Activated naive CD4-positive, alpha-beta T cell treated with anti-CD3 and anti-CD28 coated beads for 36 hours (primary cell): Measurements from ENCODE around the gene ASPHD1. TPM values are rescaled to one million over a fixed set of nuclear protein-coding genes. Genes with fewer than 3 reads are reported as not detected.

Source experiments
- CTCF ChIA-PET: fragments of 350-600 bp; sonication (Branson Sonifier 250); formaldehyde crosslinking; loops from one replicate; lab custom pipeline; 2021; ENCODE audit warnings: antibody characterized with exemption; lab: Charles Lee
- DNase-seq: peaks from one replicate; pipeline ENCODE4 v3.0.0-alpha.2; 2020
- H3K27ac Mint-ChIP-seq: one replicate; pipeline ENCODE4 v1.8.0; 2021; ENCODE audit warnings: mild to moderate bottlenecking, mixed read lengths
- H3K27me3 Mint-ChIP-seq: one replicate; pipeline ENCODE4 v1.8.0; 2021; ENCODE audit warnings: low read depth, mixed read lengths
- H3K36me3 Mint-ChIP-seq: one replicate; pipeline ENCODE4 v1.8.0; 2021; ENCODE audit warnings: low read depth, mixed read lengths
- H3K4me1 Mint-ChIP-seq: one replicate; pipeline ENCODE4 v1.8.0; 2021; ENCODE audit warnings: low read depth, mixed read lengths
- H3K4me3 Mint-ChIP-seq: one replicate; pipeline ENCODE4 v1.8.0; 2021; ENCODE audit warnings: mild to moderate bottlenecking, moderate library complexity, mixed read lengths
- H3K9me3 Mint-ChIP-seq: one replicate; pipeline ENCODE4 v1.8.0; 2021; ENCODE audit warnings: mixed read lengths
- intact Hi-C: fragments of 100-400 bp; cut with micrococcal nuclease; formaldehyde crosslinking; loops from one replicate; pipeline ENCODE4 v1.15.1; 2023
- total RNA-seq, 2 experiments: library from RNA; stranded (reverse); gene quantifications; one replicate each; pipeline ENCODE4 v1.2.3, GENCODE V29; 2021

The ASPHD1 gene, protein sequence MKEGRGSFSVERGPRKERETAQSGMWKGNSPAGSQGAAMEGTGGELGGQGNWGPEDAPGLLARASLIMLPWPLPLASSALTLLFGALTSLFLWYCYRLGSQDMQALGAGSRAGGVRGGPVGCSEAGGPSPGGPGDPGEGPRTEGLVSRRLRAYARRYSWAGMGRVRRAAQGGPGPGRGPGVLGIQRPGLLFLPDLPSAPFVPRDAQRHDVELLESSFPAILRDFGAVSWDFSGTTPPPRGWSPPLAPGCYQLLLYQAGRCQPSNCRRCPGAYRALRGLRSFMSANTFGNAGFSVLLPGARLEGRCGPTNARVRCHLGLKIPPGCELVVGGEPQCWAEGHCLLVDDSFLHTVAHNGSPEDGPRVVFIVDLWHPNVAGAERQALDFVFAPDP
- total RNA-seq, result 1 to 10 TPM; 1.3 to 1.7 TPM

DNA sequence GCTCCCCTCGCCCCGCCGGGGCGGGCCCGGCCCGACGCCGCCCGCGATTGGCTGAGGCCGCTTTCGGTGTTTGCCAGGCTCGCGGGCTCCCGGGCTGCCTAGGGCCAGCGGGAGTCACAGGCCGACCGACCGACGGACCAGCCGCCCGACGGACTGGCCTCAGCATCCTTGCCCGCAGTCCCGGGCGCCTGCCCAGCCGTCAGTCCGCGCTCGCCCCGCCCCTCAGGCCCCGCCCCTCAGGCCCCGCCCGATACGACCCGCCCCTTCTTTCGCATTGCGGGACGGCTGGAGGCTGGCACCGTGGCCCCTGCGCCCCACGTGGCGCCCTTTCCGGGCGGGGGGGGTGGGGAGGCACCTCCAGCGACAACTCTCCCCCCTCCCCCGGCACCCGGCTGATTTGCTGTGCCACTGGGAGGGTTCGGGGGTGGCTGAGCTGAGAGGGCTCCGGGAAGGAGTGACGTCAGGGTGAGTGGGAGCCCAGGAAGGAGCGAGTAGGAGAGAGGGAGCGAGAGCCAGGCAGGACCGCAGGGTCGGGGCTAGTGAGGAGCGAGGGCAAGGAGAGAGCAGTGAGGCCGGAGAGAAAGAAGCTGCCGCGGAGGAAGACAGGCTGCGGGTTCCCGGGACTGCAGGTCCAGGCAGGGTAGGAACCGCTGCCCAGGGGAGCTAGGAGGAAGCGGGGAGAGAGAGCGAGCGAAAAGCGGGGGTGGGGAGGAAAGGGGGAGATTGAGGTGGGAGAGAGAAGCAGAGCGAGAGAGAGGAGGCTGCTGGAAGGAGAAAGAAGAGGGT lies at the start of gene ASPHD1:
Gene ASPHD1, plus strand, starts transcription at position 387 of the 786 bp plus-strand sequence. CDS start 484 bp downstream, outside the sequence.
- Mint-ChIP-seq H3K9me3 (no peaks in the 10 kb centered on the region), H3K27ac (no peak within 1 kb of the TSS), H3K27me3 (peaks cover 22% of the 10 kb centered on the region), H3K4me3 (peak within 1 kb of the TSS; percentile 75), H3K4me1 (peaks cover 13% of the 10 kb centered on the region), H3K36me3 (no peaks in the 10 kb centered on the region)
- intact Hi-C loops, result loop anchor here (1.0 kb wide), 2 partner anchors 26 to 37 kb away; partner anchors contain the start of genes CDIPT and KCTD13
- CTCF ChIA-PET, result interaction anchor here (0.6 to 1.3 kb wide), 2 partner anchors 85 to 92 kb away, joined by 3 read pairs; no protein-coding TSS in a partner anchor
- DNase-seq, result peak; percentile 62

DNA sequence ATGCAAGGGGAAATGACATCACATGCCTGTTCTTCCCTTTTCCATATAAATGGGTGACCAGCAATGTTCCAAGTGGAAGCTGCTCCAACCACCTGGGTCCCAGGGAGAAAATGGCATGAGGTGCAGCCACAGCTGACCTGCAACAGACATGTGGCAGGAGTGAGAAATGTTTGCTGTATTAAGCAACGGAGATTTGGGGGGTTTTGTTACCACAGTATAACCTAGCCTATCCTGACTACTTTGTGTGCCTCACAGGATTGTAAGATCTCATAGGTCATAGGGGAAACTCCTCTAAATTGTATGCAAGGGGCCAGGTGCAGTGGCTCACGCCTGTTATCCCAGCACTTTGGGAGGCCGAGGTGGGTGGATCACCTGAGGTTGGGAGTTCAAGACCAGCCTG lies 49.3 kb upstream of the ASPHD1 start:
- CTCF ChIA-PET, result no interaction called here
- H3K27ac Mint-ChIP-seq, result peak overlapping the region; percentile 37
- intact Hi-C loops, result no loop called here
- no peaks in the 10 kb centered on the region for H3K9me3 Mint-ChIP-seq
- H3K4me1 Mint-ChIP-seq, result peaks cover 5% of the 10 kb centered on the region
- no peak for DNase-seq
- H3K27me3 Mint-ChIP-seq, result no peaks in the 10 kb centered on the region
- peaks cover 3% of the 10 kb centered on the region for H3K36me3 Mint-ChIP-seq
- no peak overlapping the region for H3K4me3 Mint-ChIP-seq

DNA sequence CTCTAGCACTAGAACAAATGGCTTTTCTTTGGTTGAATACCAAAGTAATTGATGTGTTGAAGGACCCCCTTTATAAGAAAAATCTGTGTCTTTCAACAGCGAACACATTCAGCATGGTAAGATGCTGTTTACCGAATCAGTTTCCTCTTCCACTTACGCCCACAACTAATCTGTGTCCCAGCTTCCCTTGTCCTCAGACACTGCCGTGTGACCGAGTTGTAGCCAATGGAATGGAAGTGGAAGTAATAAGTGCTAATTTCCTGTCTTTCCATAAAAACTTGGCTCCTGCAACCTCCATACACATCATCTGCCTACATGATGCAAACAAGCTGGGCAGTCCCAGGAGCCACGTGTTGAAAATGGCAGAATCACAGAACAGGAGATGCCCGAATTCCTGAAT lies 47.6 kb upstream of the ASPHD1 start:
- Mint-ChIP-seq H3K27ac (no peak overlapping the region), H3K4me1 (peaks cover 5% of the 10 kb centered on the region), H3K4me3 (no peak overlapping the region), H3K9me3 (no peaks in the 10 kb centered on the region), H3K36me3 (no peaks in the 10 kb centered on the region), H3K27me3 (no peaks in the 10 kb centered on the region)
- intact Hi-C loops, result no loop called here
- DNase-seq, result no peak
- CTCF ChIA-PET, result interaction anchor here (0.5 kb wide), 1 partner anchor 108 kb away, joined by 3 read pairs; no protein-coding TSS in a partner anchor

DNA sequence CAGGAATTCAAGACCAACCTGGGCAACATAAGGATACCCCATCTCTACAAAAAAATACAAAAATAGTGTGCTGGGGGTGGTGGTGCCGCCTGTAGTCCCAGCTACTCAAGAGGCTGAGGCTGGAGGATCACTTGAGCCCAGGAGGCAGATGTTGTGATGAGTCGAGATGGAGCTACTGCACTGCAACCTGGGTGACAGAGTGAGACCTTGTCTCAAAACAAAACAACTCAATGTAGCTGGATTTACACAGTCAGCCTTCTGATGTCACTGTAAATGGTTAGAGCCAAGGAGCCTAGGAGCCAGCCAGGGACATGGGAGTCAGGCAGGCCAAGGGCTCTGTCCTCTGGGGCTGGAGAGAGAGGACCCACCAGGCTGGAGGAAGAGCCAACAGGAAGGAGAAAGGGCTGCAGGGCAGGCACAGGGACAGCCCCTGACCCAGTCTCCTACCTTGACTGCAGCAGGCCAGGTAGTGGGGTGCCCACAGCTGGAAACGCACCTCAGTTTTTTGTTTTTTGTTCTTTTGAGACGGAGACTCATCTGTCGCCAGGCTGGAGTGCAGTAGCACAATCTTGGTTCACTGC lies 45.7 kb upstream of the ASPHD1 start:
- intact Hi-C loops, result no loop called here
- H3K27ac Mint-ChIP-seq, result no peak overlapping the region
- H3K27me3 Mint-ChIP-seq, result no peaks in the 10 kb centered on the region
- CTCF ChIA-PET, result interaction anchor here (0.6 to 2.9 kb wide), 4 partner anchors 7 to 154 kb away, joined by 3 to 10 read pairs (median 4); partner anchors contain the start of gene PAGR1
- H3K4me3 Mint-ChIP-seq, result no peak overlapping the region
- DNase-seq, result no peak
- no peaks in the 10 kb centered on the region for H3K36me3 Mint-ChIP-seq
- no peaks in the 10 kb centered on the region for H3K9me3 Mint-ChIP-seq
- H3K4me1 Mint-ChIP-seq, result no peaks in the 10 kb centered on the region

DNA sequence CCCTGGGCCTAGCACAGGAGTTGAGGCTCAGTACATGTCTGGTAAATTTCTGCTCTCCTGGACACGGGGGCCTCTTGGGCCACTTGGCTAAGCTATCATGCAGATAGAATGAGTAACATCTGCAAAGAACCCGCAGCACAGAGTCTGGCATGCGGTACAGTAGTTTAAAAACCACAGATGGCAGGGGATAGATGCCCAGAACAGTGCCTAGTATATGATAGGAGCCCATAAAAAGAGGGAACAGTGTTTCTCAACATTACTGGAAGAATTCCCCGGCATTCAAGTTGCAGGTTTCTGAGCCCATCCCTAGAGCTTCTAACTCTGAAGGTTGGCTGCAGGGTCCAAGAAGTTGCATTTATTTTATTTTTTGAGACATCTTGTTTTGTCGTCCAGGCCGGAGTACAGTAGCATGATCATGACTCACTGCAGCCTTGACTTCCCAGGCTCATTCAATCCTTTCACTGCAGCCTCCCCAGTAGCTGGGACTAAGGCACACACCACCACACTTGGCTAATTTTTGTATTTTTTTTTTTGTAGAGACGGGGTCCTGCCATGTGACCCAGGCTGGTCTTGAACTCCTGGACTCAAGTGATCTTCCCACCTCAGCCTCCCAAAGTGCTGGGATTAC lies 43.0 kb upstream of the ASPHD1 start:
- intact Hi-C loops, result no loop called here
- DNase-seq, result no peak
- H3K4me3 Mint-ChIP-seq, result no peak overlapping the region
- H3K9me3 Mint-ChIP-seq, result no peaks in the 10 kb centered on the region
- CTCF ChIA-PET, result interaction anchor here (0.6 to 2.9 kb wide), 2 partner anchors 10 to 139 kb away, joined by 3 to 10 read pairs; no protein-coding TSS in a partner anchor
- no peak overlapping the region for H3K27ac Mint-ChIP-seq
- H3K4me1 Mint-ChIP-seq, result peaks cover 19% of the 10 kb centered on the region
- peaks cover 7% of the 10 kb centered on the region for H3K36me3 Mint-ChIP-seq
- H3K27me3 Mint-ChIP-seq, result no peaks in the 10 kb centered on the region

DNA sequence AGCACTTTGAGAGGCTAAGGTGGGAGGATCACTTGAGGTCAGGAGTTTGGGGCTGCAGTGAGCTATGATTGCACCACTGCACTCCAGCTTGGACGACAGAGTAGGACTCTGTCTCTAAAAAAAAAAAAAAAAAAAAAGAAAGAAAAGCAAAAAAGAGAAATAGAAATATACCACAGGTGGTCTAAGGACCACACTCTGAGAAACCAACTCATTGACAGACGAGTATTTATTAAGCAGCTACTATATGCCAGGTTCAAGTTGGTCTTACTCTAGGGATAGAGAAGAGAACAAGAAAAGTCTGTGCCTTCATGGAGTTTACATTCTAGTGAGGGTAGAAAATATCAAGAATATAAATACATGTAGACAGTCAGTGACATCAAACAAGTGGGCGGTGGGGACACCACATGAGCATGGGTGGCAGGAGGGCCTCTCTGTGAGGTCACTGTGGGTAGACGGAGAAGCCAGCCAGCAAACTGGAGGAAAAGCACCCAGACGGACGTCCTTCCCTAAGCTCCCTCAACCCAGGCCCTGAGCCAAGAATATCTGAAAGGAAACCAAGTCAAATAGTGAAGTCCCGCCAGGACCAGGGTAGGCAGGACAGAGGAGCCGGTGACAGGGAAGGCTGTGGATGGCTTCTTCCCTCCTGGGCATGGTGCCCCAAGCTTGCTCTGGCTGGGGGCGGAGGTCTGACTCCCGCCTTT lies 42.0 kb upstream of the ASPHD1 start:
- H3K27ac Mint-ChIP-seq, result no peak overlapping the region

DNA sequence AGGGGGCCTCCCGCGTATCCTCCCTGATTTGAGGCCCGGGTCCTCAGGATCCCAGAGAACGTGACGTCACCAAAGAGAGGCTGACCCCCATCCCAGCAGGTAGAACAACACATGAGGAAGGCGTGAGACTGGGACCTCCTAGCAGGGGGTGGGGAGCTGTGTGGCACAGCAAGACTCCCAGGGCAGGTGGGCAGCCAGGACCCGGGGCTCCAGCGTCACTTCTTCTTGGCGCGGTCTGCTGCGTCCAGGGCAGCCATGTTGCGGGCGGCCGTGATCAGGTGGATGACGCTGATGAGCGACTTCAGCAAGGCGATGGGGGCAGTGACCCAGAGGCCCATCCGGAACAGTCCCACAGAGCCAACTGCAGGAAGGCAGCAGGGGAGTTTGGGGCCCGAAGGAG lies 41.3 kb upstream of the ASPHD1 start:
- no peaks in the 10 kb centered on the region for H3K27me3 Mint-ChIP-seq
- intact Hi-C loops, result no loop called here
- CTCF ChIA-PET, result interaction anchor here (1.0 to 1.4 kb wide), 2 partner anchors 11 to 43 kb away, joined by 3 read pairs; partner anchors contain the start of gene PAGR1
- H3K9me3 Mint-ChIP-seq, result no peaks in the 10 kb centered on the region
- peaks cover 22% of the 10 kb centered on the region for H3K4me1 Mint-ChIP-seq
- H3K27ac Mint-ChIP-seq, result no peak overlapping the region
- H3K4me3 Mint-ChIP-seq, result no peak overlapping the region
- H3K36me3 Mint-ChIP-seq, result peaks cover 7% of the 10 kb centered on the region
- no peak for DNase-seq

More for the DNA sequence above, 42.0 kb upstream of the ASPHD1 start:
- Mint-ChIP-seq H3K9me3 (no peaks in the 10 kb centered on the region), H3K4me3 (no peak overlapping the region), H3K4me1 (peaks cover 21% of the 10 kb centered on the region), H3K36me3 (peaks cover 7% of the 10 kb centered on the region), H3K27me3 (no peaks in the 10 kb centered on the region)
- CTCF ChIA-PET, result interaction anchor here (0.6 to 1.4 kb wide), 2 partner anchors 10 to 163 kb away, joined by 3 to 4 read pairs; no protein-coding TSS in a partner anchor
- no peak for DNase-seq
- intact Hi-C loops, result no loop called here

DNA sequence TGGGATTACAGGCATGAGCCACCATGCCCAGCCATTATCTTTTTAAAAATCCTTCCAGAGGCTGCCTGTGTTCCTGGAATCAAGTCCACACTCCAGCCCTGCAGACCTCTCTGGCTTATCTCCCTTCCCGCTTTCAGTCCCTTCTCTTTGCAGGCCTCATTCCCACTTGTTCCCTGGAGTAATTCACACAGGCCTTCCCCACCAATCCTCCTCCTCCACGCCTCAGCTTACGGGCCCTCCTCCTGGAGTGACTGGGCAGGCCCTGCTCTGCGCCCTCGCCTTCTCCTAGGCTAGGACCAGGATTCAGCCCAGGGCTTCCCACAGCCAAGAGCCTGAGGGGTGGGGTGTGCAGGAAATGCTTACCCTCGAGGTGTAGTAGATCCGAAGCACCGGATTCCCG lies 40.1 kb upstream of the ASPHD1 start:
- Mint-ChIP-seq H3K4me1 (peaks cover 22% of the 10 kb centered on the region), H3K27me3 (no peaks in the 10 kb centered on the region), H3K9me3 (no peaks in the 10 kb centered on the region), H3K4me3 (no peak overlapping the region), H3K36me3 (peaks cover 7% of the 10 kb centered on the region), H3K27ac (no peak overlapping the region)
- CTCF ChIA-PET, result interaction anchor here (1.1 kb wide), 1 partner anchor 11 kb away, joined by 5 read pairs; no protein-coding TSS in a partner anchor
- DNase-seq, result no peak
- intact Hi-C loops, result loop anchor here (5.0 kb wide), 1 partner anchor 162 kb away; the partner anchor contains the start of gene C16orf92

DNA sequence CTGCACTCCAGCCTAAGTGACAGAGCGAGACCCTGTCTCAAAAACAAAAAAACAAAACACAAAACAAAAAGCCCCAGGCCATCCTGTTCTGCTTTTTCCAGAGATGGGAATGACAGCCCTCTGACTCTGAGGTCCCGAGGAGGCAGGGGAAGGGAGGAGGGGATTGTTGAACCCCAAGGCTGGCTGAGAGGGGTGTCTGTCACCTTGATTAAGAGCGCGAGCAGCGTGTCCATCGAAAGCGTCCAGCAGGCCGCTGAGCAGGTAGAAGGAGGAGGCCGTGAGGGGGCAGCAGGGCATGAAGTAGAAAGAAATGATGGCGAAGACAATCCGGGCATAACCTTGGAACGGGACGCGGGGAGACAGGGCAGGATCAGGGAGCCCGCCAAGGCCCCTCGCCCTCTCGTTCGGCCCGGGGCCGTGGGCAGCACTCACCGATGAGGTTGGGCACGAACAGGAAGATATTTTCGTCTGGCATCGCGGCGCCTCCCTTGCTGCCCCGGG lies 37.9 kb upstream of the ASPHD1 start:
- peak; percentile 31 for DNase-seq
- peak overlapping the region; percentile 95 for H3K4me3 Mint-ChIP-seq
- peaks cover 22% of the 10 kb centered on the region for H3K4me1 Mint-ChIP-seq
- intact Hi-C loops, result loop anchor here (5.0 kb wide), 1 partner anchor 160 kb away; the partner anchor contains the start of gene C16orf92
- CTCF ChIA-PET, result interaction anchor here (1.5 kb wide), 1 partner anchor 171 kb away, joined by 4 read pairs; no protein-coding TSS in a partner anchor
- no peaks in the 10 kb centered on the region for H3K27me3 Mint-ChIP-seq
- H3K9me3 Mint-ChIP-seq, result no peaks in the 10 kb centered on the region
- peaks cover 7% of the 10 kb centered on the region for H3K36me3 Mint-ChIP-seq
- H3K27ac Mint-ChIP-seq, result peak overlapping the region; percentile 70

DNA sequence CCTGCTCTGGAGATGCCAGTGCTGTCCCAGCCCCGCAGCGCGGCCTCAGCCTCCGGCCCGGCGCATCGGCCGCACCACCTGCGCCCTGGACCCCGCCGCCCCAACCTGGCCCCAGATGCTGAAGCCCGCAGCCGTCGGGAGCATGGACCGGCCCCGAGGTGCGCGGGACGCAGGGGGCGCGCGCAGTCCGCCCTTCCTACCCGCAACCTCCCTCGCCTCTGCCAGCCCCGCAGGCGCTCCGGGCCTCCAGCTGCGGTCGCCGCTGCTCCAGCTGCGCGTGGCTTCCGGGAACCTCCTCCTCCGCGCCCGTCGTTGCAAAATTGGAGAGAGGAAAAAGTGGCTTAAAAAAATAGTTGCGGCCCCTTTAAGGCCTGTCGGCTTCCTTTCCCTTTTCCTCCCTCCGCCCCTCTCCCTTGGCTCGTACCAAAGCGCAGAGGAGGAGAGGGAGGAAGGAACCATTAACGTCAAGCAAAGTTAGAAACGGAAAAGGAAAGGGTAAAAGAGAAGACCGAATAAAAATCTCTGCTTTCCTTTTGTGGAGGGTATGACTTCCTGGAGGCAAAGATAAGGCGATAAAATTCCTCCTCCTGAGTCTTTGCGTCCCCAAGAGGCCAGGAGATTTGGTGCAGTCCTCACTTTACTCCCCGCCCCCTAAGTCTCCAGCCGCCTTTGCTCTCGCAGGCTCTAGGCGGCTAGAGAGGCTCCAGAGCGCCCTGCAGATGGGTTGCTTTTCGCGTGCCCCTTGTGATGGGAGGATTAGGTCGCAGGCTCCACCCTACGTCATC lies 37.2 kb upstream of the ASPHD1 start, which contains the start of gene CDIPT:
Gene CDIPT, minus strand, starts transcription at position 343 of the 785 bp plus-strand sequence. CDS start 369 bp downstream, outside the sequence.
- H3K36me3 Mint-ChIP-seq, result peaks cover 7% of the 10 kb centered on the region

More for the DNA sequence above, 37.2 kb upstream of the ASPHD1 start, which contains the start of gene CDIPT:
- intact Hi-C loops, result loop anchor here (1.0 to 5.0 kb wide), 11 partner anchors 36 to 163 kb away; partner anchors contain the start of genes ASPHD1, C16orf92, HIRIP3 and KCTD13
- DNase-seq, result peak; percentile 96
- Mint-ChIP-seq H3K27me3 (no peaks in the 10 kb centered on the region), H3K27ac (peak within 1 kb of the TSS; percentile 99), H3K9me3 (no peaks in the 10 kb centered on the region), H3K4me1 (peaks cover 22% of the 10 kb centered on the region), H3K4me3 (peak within 1 kb of the TSS; percentile 95)
- CTCF ChIA-PET, result interaction anchor here (0.6 to 1.5 kb wide), 5 partner anchors 15 to 170 kb away, joined by 3 to 5 read pairs (median 4); no protein-coding TSS in a partner anchor
